Trophoblast cell (in vitro differentiated cells and primary cell): ENCODE data around the gene BTBD19.

Experiments
- DNase-seq, 2 donors: peaks; one replicate each; pipeline ENCODE4 v3.0.0-alpha.2; 2016
- H2AFZ ChIP-seq: 2 replicates; pipeline ENCODE4 v1.6.1; 2013; ENCODE audit warnings: low read length, moderate library complexity, mild to moderate bottlenecking; ENCODE audit not compliant: insufficient read depth, poor library complexity
- H2AK5ac ChIP-seq: 2 replicates; pipeline ENCODE4 v1.6.1; 2013; ENCODE audit warnings: mild to moderate bottlenecking, low read length
- H2BK120ac ChIP-seq: 2 replicates; pipeline ENCODE4 v1.6.1; 2013; ENCODE audit warnings: low read length, mild to moderate bottlenecking, moderate library complexity; ENCODE audit not compliant: insufficient read depth, poor library complexity
- H2BK12ac ChIP-seq: 2 replicates; pipeline ENCODE4 v1.6.1; 2013; ENCODE audit warnings: mild to moderate bottlenecking, low read length, moderate library complexity
- H2BK5ac ChIP-seq: 2 replicates; pipeline ENCODE4 v1.6.1; 2013; ENCODE audit warnings: low read length, low read depth, moderate library complexity, mild to moderate bottlenecking; ENCODE audit not compliant: poor library complexity
- H3K14ac ChIP-seq: 2 replicates; pipeline ENCODE4 v1.6.1; 2013; ENCODE audit warnings: mild to moderate bottlenecking, low read length
- H3K18ac ChIP-seq: 2 replicates; pipeline ENCODE4 v1.6.1; 2013; ENCODE audit warnings: mild to moderate bottlenecking, low read length
- H3K23ac ChIP-seq: 2 replicates; pipeline ENCODE4 v1.6.1; 2013; ENCODE audit warnings: low read length
- H3K27ac ChIP-seq: 2 replicates; pipeline ENCODE4 v1.5.1; 2013; ENCODE audit warnings: low read depth, mild to moderate bottlenecking, inconsistent platforms, low read length, moderate library complexity
- H3K27me3 ChIP-seq: 2 replicates; pipeline ENCODE4 v1.6.1; 2013; ENCODE audit warnings: inconsistent platforms, mild to moderate bottlenecking, low read length, moderate library complexity; ENCODE audit not compliant: insufficient read depth
- H3K36me3 ChIP-seq, 2 experiments: 1 replicate in 1 of 2; 2 replicates in 1 of 2; pipeline ENCODE4 v1.6.1; 2013; ENCODE audit warnings: low read length in 2 of 2, mild to moderate bottlenecking in 2 of 2, moderate library complexity in 1 of 2; ENCODE audit not compliant: insufficient read depth in 2 of 2, control insufficient read depth in 1 of 2
- H3K4ac ChIP-seq: 2 replicates; pipeline ENCODE4 v1.6.1; 2013; ENCODE audit warnings: low read depth, mild to moderate bottlenecking, low read length, moderate library complexity
- H3K4me1 ChIP-seq, 2 experiments: 1 replicate in 1 of 2; 2 replicates in 1 of 2; pipeline ENCODE4 v1.6.1; 2013; ENCODE audit warnings: low read length in 2 of 2, mild to moderate bottlenecking in 2 of 2, moderate library complexity in 1 of 2; ENCODE audit not compliant: insufficient read depth in 2 of 2, control insufficient read depth in 1 of 2
- H3K4me2 ChIP-seq: 2 replicates; pipeline ENCODE4 v1.6.1; 2013; ENCODE audit warnings: inconsistent platforms, mild to moderate bottlenecking, low read length, moderate library complexity
- H3K4me3 ChIP-seq: 2 replicates; pipeline ENCODE4 v1.5.1; 2013; ENCODE audit warnings: mild to moderate bottlenecking, low read depth, low read length, inconsistent platforms
- H3K79me1 ChIP-seq: one replicate; pipeline ENCODE4 v1.6.1; 2013; ENCODE audit warnings: low read length
- H3K79me2 ChIP-seq: 2 replicates; pipeline ENCODE4 v1.6.1; 2013; ENCODE audit warnings: low read length, mild to moderate bottlenecking; ENCODE audit not compliant: control insufficient read depth, insufficient read depth, poor library complexity
- H3K9ac ChIP-seq: 2 replicates; pipeline ENCODE4 v1.6.1; 2013; ENCODE audit warnings: mild to moderate bottlenecking, low read length
- H3K9me3 ChIP-seq: 2 replicates; pipeline ENCODE4 v1.6.1; 2013; ENCODE audit warnings: low read depth, mild to moderate bottlenecking, control low read depth, inconsistent platforms, low read length; ENCODE audit not compliant: insufficient read depth
- H4K12ac ChIP-seq: 2 replicates; pipeline ENCODE4 v1.6.1; 2013; ENCODE audit warnings: low read depth, mild to moderate bottlenecking, low read length, moderate library complexity
- H4K8ac ChIP-seq: 2 replicates; pipeline ENCODE4 v1.6.1; 2013; ENCODE audit warnings: low read depth, mild to moderate bottlenecking, low read length, moderate library complexity
- H4K91ac ChIP-seq: one replicate; pipeline ENCODE4 v1.6.1; 2013; ENCODE audit warnings: low read depth, mild to moderate bottlenecking, low read length, moderate library complexity
- WGBS: extraction: QIAGEN DNeasy Blood & Tissue Kit; methylation state at CpG from one replicate; pipeline ENCODE4 v1.1.7; 2013; ENCODE audit warnings: missing lambda C conversion rate; ENCODE audit not compliant: insufficient read length, insufficient coverage; ENCODE audit errors: extremely low coverage; 5-methylcytosine and 5-hydroxymethylcytosine counted together

BTBD19 gene

GRCh38 chr1:44805311-44806024 lies 2.9 kb upstream of the BTBD19 start:
- no peaks in the 10 kb centered on the region for H3K27me3 ChIP-seq
- no peak overlapping the region for H3K4me3 ChIP-seq
- H3K36me3 ChIP-seq: peaks cover 44 to 48% of the 10 kb centered on the region in 2 experiments
- H3K23ac ChIP-seq: no peak overlapping the region
- H2AFZ ChIP-seq: no peak overlapping the region
- H3K9me3 ChIP-seq: no peaks in the 10 kb centered on the region
- H2BK5ac ChIP-seq: peak overlapping the region; percentile 18
- peak overlapping the region; percentile 20 for H4K8ac ChIP-seq
- no peak overlapping the region for H4K12ac ChIP-seq
- H3K4me1 ChIP-seq: peaks cover 63 to 64% of the 10 kb centered on the region in 2 experiments
- H3K27ac ChIP-seq: peak overlapping the region; percentile 7
- H3K18ac ChIP-seq: peak overlapping the region; percentile 74
- DNase-seq: peak; percentile 6 to 21
- peak overlapping the region; percentile 89 for H2AK5ac ChIP-seq
- H3K79me2 ChIP-seq: peaks cover 32% of the 10 kb centered on the region
- H3K79me1 ChIP-seq: peaks cover 48% of the 10 kb centered on the region
- H3K4ac ChIP-seq: no peak overlapping the region
- peak overlapping the region; percentile 48 for H2BK12ac ChIP-seq
- peak overlapping the region; percentile 18 for H2BK120ac ChIP-seq
- WGBS: no CpG with 5 or more reads among the region's 20 CpGs
- no peak overlapping the region for H3K9ac ChIP-seq
- no peak overlapping the region for H3K4me2 ChIP-seq
- H4K91ac ChIP-seq: peak overlapping the region; percentile 30
- peak overlapping the region; percentile 32 for H3K14ac ChIP-seq

GRCh38 chr1:44806025-44806703 lies 2.2 kb upstream of the BTBD19 start:
- DNase-seq: peak; percentile 66 to 72
- H3K27me3 ChIP-seq: no peaks in the 10 kb centered on the region
- no peak overlapping the region for H3K4me2 ChIP-seq
- H4K8ac ChIP-seq: peak overlapping the region; percentile 71
- H3K79me1 ChIP-seq: peaks cover 46% of the 10 kb centered on the region
- peak overlapping the region; percentile 92 for H2BK120ac ChIP-seq
- H3K9me3 ChIP-seq: no peaks in the 10 kb centered on the region
- peak overlapping the region; percentile 78 for H2BK5ac ChIP-seq
- peaks cover 27% of the 10 kb centered on the region for H3K79me2 ChIP-seq
- H3K4me3 ChIP-seq: no peak overlapping the region
- H3K4me1 ChIP-seq: peaks cover 63% of the 10 kb centered on the region in 2 experiments
- no peak overlapping the region for H3K9ac ChIP-seq
- H3K4ac ChIP-seq: peak overlapping the region; percentile 84
- no peak overlapping the region for H3K23ac ChIP-seq
- peak overlapping the region; percentile 74 for H3K18ac ChIP-seq
- no CpG with 5 or more reads among the region's 70 CpGs for WGBS
- H4K12ac ChIP-seq: no peak overlapping the region
- H4K91ac ChIP-seq: peak overlapping the region; percentile 79
- peaks cover 44 to 50% of the 10 kb centered on the region in 2 experiments for H3K36me3 ChIP-seq
- peak overlapping the region; percentile 98 for H3K27ac ChIP-seq
- H2BK12ac ChIP-seq: peak overlapping the region; percentile 94
- H3K14ac ChIP-seq: peak overlapping the region; percentile 73
- H2AFZ ChIP-seq: peak overlapping the region; percentile 9
- peak overlapping the region; percentile 89 for H2AK5ac ChIP-seq

GRCh38 chr1:44806704-44807363 lies 1.5 kb upstream of the BTBD19 start, which contains the start of gene DYNLT4:
DYNLT4 (minus strand) TSS chr1:44807351; CDS start chr1:44806668, 683 bp downstream.
- peak within 1 kb of the TSS; percentile 35 for H3K9ac ChIP-seq
- H4K8ac ChIP-seq: peak within 1 kb of the TSS; percentile 86
- H2BK120ac ChIP-seq: peak within 1 kb of the TSS; percentile 92
- peaks cover 49% of the 10 kb centered on the region for H3K79me1 ChIP-seq
- peaks cover 64 to 68% of the 10 kb centered on the region in 2 experiments for H3K4me1 ChIP-seq
- H2AFZ ChIP-seq: peak within 1 kb of the TSS; percentile 24
- H3K4me3 ChIP-seq: no peak within 1 kb of the TSS
- peaks cover 25% of the 10 kb centered on the region for H3K79me2 ChIP-seq
- peak within 1 kb of the TSS; percentile 84 for H3K4ac ChIP-seq
- peaks cover 44 to 49% of the 10 kb centered on the region in 2 experiments for H3K36me3 ChIP-seq
- H2BK5ac ChIP-seq: peak within 1 kb of the TSS; percentile 91
- peak within 1 kb of the TSS; percentile 37 for H2AK5ac ChIP-seq
- H3K9me3 ChIP-seq: no peaks in the 10 kb centered on the region
- H3K14ac ChIP-seq: peak within 1 kb of the TSS; percentile 73
- H3K18ac ChIP-seq: peak within 1 kb of the TSS; percentile 64
- no CpG with 5 or more reads among the region's 7 CpGs for WGBS
- H3K23ac ChIP-seq: no peak within 1 kb of the TSS
- peak within 1 kb of the TSS; percentile 94 for H2BK12ac ChIP-seq
- DNase-seq: no peak
- peak within 1 kb of the TSS; percentile 27 for H3K4me2 ChIP-seq
- H3K27ac ChIP-seq: peak within 1 kb of the TSS; percentile 98
- no peaks in the 10 kb centered on the region for H3K27me3 ChIP-seq
- peak within 1 kb of the TSS; percentile 96 for H4K91ac ChIP-seq
- peak within 1 kb of the TSS; percentile 31 for H4K12ac ChIP-seq

DNA sequence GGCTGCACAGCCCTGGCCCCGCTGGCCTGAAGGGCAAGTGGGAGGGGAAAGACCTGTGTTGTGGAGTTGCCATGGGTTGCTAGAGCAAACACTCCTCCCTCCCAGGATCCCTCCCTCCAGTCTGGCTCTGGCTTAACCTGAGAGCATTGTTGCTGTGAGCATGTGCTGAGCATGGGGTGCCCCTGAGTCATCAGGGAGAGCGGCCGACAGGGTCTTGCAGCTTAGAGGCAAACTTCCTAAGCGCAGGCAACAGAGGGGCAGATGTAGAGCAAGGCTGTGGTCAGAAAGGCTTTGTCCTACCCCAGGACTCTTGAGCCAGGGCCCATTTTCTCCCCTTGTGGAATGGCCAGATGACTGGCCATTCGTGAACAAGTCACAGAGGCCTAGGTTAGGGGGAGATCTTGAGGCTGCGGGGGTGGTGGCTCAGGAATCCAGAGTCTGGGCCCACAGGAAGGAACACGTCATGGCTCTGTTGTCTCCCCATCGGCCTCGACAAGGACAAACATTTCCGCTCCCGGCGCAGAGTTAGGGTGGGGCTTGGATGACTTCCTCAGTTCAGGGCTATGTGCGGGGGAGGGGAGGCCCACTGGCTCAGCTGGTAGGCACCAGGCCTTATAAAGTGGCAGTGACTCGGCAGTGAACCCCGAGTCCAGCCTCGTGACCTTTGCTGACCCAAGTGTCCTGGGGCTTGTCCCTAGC lies 810 bp upstream of the BTBD19 start:
- Histone ChIP-seq H3K27ac (peak overlapping the region; percentile 98), H4K91ac (peak overlapping the region; percentile 96), H2BK120ac (peak overlapping the region; percentile 80), H2AK5ac (peak overlapping the region; percentile 26), H3K4ac (peak overlapping the region; percentile 41), H2AFZ (peak overlapping the region; percentile 24), H3K9ac (peak overlapping the region; percentile 35), H2BK5ac (peak overlapping the region; percentile 91), H3K4me3 (no peak overlapping the region), H3K23ac (no peak overlapping the region), H4K8ac (peak overlapping the region; percentile 86), H3K14ac (peak overlapping the region; percentile 69), H3K4me2 (peak overlapping the region; percentile 27), H3K79me1 (peaks cover 50% of the 10 kb centered on the region), H2BK12ac (peak overlapping the region; percentile 58), H3K79me2 (peaks cover 22% of the 10 kb centered on the region), H3K18ac (peak overlapping the region; percentile 64), H3K9me3 (no peaks in the 10 kb centered on the region), H3K36me3 (peaks cover 38 to 42% of the 10 kb centered on the region in 2 experiments), H3K27me3 (no peaks in the 10 kb centered on the region), H3K4me1 (peaks cover 62 to 66% of the 10 kb centered on the region in 2 experiments), H4K12ac (peak overlapping the region; percentile 31)
- DNase-seq: peak; percentile 99
- WGBS: no CpG with 5 or more reads among the region's 16 CpGs
